ENCODE data around the gene NAPB.

GRCh38 chr20:23440004-23440403, 18.7 kb upstream of the NAPB start:
- TF ChIP-seq POLR2A (IDR thresholded peaks at IDR 0.05; ENCODE audit: extremely low read depth, insufficient read length) (no peak), CTCF (IDR thresholded peaks at IDR 0.05; ENCODE audit: low read depth, low read length) (no peak), MAX (IDR thresholded peaks at IDR 0.05; ENCODE audit: low read depth, low read length) (no peak)
